ENCODE results near the gene MAGOHB. TPM values are rescaled to one million over a fixed set of nuclear protein-coding genes. Genes with fewer than 3 reads are reported as not detected.
A peak's percentile ranks its signal among the peaks of the same experiment; 100 is the strongest.
"Not testable (repeated sequence)": the region's sequence is repeated elsewhere in the genome, so short reads cannot be mapped to it uniquely, and the experiment has no call there.

Gene MAGOHB
- total RNA-seq, 4 donors from 2014 or later, result 6.5 to 24.5 (median 17.1) TPM

DNA sequence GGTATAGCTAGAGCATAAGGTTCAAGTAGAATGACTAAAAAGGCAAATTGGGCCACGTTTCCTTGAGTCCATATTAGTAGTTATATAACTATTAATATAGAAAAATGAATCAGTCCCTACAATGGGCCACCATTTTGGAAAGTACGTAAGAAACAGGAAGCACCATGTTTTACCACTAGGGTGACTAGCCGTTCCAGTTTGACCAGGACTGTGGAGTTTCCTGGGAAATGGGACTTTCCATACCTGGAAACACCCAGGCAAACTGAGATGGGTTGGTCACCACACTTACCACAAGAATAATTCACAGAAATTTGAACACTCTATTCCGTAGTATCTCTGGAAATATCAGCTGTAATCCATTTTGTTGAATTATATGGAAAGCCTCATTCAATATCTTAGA, 2.1 kb upstream of the MAGOHB start:
- no peak overlapping the region for H3K4me3 ChIP-seq
- H3K27ac ChIP-seq, result no peak overlapping the region
- no peak for DNase-seq (ENCODE audit: low spot score in 2 of 2)
- 77 to 80% methylated on average over 4 of the region's 4 CpGs for WGBS, 2 donors
- H3K27me3 ChIP-seq, result peaks cover 0 to 9% of the 10 kb centered on the region in 2 donors
- H3K36me3 ChIP-seq, result no peaks in the 10 kb centered on the region
- TF ChIP-seq POLR2A (IDR thresholded peaks at IDR 0.05) (no peak), EP300 (IDR thresholded peaks at IDR 0.05) (no peak)
- TF ChIP-seq, protein P1, sequence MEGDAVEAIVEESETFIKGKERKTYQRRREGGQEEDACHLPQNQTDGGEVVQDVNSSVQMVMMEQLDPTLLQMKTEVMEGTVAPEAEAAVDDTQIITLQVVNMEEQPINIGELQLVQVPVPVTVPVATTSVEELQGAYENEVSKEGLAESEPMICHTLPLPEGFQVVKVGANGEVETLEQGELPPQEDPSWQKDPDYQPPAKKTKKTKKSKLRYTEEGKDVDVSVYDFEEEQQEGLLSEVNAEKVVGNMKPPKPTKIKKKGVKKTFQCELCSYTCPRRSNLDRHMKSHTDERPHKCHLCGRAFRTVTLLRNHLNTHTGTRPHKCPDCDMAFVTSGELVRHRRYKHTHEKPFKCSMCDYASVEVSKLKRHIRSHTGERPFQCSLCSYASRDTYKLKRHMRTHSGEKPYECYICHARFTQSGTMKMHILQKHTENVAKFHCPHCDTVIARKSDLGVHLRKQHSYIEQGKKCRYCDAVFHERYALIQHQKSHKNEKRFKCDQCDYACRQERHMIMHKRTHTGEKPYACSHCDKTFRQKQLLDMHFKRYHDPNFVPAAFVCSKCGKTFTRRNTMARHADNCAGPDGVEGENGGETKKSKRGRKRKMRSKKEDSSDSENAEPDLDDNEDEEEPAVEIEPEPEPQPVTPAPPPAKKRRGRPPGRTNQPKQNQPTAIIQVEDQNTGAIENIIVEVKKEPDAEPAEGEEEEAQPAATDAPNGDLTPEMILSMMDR (IDR thresholded peaks at IDR 0.05), result no peak
- peaks cover 0 to 28% (median 6%) of the 10 kb centered on the region in 4 donors for H3K4me1 ChIP-seq
- no peaks in the 10 kb centered on the region for H3K9me3 ChIP-seq

DNA sequence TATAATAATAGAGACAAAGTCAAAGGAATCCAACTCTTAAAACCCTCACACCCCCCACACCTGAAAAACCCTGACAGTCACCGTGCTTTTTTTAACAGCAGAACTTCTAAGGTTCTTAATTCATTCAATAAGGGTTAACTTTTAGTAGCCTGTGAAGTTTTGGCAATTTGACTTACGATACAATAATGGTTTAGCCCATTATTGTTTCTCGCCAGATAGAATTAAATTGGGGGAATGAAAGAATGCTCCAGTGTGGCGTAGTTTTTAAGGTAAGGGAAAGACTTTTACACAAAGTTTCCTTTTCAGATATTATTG, 604 bp upstream of the MAGOHB start:
- DNase-seq (ENCODE audit: low spot score in 2 of 2), result no peak
- 26 to 27% methylated on average over 4 of the region's 4 CpGs for WGBS, 2 donors
- peaks cover 0 to 13% (median 0%) of the 10 kb centered on the region in 3 donors for H3K36me3 ChIP-seq
- H3K4me1 ChIP-seq, result peaks cover 0 to 28% (median 6%) of the 10 kb centered on the region in 4 donors
- peak overlapping the region; percentile 60 to 74 (median 68) for H3K4me3 ChIP-seq
- H3K27me3 ChIP-seq, result no peaks in the 10 kb centered on the region
- TF ChIP-seq POLR2A (IDR thresholded peaks at IDR 0.05), result no peak
- no peak for TF ChIP-seq EP300 (IDR thresholded peaks at IDR 0.05)
- no peaks in the 10 kb centered on the region for H3K9me3 ChIP-seq
- peak overlapping the region; percentile 80 to 92 (median 89) for H3K27ac ChIP-seq

DNA sequence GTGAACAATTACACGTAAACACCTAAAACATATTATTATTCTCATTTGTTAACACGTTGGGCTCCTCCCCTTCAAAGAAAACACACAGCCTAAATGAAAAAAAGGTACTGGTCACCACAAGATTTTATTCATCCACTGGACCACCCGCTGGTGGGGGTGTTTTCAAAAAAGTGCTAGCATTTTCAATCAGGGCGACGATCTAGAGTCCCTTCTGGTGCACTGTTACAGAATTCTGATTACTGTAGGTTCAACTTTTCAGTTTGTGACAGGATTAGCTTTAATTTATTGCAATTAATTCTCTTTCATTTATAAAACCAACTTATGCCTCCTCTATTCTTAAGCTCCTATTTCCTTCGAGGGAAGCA, 443 bp downstream of the MAGOHB start:
- TF ChIP-seq EP300 (IDR thresholded peaks at IDR 0.05) (no peak), POLR2A (IDR thresholded peaks at IDR 0.05) (no peak)
- TF ChIP-seq, protein P1 (IDR thresholded peaks at IDR 0.05), result no peak
- Histone ChIP-seq H3K27ac (peak overlapping the region; percentile 80 to 92 (median 89)), H3K4me3 (peak overlapping the region; percentile 60 to 74 (median 68)), H3K4me1 (peaks cover 0 to 28% (median 6%) of the 10 kb centered on the region in 4 donors), H3K36me3 (peaks cover 0 to 19% (median 0%) of the 10 kb centered on the region in 3 donors), H3K9me3 (no peaks in the 10 kb centered on the region), H3K27me3 (no peaks in the 10 kb centered on the region)
- DNase-seq (ENCODE audit: low spot score in 2 of 2), result no peak
- WGBS, 2 donors, result 0 to 1% methylated on average over 6 of the region's 6 CpGs

DNA sequence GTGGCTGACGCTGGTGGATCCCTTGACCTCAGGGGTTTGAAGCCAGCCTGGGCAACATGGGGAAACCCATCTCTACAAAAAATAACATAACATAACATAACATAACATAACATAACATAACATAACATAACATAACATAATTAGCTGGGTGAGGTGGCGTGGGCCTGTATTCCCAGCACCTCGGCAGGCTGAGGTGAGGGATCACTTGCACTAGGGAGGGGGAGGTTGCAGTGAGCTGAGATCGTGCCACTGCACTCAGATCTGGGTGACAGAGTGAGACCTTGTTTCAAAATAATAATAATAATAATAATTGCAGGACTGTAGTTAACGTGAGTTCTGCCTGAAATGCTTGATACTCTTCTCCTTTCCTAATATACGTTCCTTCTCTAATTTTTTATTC, 1.3 kb downstream of the MAGOHB start:
- Histone ChIP-seq H3K27ac (no peak overlapping the region), H3K36me3 (peaks cover 0 to 28% (median 0%) of the 10 kb centered on the region in 3 donors), H3K4me1 (peaks cover 0 to 28% (median 6%) of the 10 kb centered on the region in 4 donors), H3K4me3 (peak overlapping the region in 3 of 4 donors; percentile 60 to 74 (median 71)), H3K9me3 (no peaks in the 10 kb centered on the region), H3K27me3 (no peaks in the 10 kb centered on the region)
- 60 to 65% methylated on average over 6 of the region's 6 CpGs for WGBS, 2 donors
- no peak for DNase-seq (ENCODE audit: low spot score in 2 of 2)
- TF ChIP-seq EP300 (IDR thresholded peaks at IDR 0.05), result no peak
- TF ChIP-seq, protein P1 (IDR thresholded peaks at IDR 0.05), result no peak
- no peak for TF ChIP-seq POLR2A (IDR thresholded peaks at IDR 0.05)

DNA sequence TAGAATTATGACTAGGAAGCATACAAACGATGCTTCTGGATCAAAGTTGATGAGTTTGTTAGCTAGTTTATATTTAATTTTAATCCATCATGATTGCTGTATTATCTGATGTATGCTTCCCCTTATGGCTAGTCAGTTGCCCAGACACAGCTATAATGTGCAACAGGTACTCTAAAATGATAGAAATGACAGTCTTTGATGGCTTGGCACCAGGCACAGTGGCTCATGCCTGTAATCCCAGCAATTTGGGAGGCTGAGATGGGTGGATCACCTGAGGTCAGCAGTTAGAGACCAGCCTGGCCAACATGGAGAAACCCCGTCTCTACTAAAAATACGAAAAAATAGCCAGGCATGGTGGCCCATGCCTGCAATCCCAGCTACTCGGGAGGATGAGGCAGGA, 2.2 kb downstream of the MAGOHB start:
- not testable (repeated sequence) for H3K4me3 ChIP-seq; H3K9me3 ChIP-seq; DNase-seq (ENCODE audit: low spot score in 2 of 2); H3K27ac ChIP-seq; H3K27me3 ChIP-seq
- 84 to 89% methylated on average over 4 of the region's 4 CpGs for WGBS, 2 donors
- Histone ChIP-seq H3K36me3 (peaks cover 0 to 33% (median 0%) of the 10 kb centered on the region in 3 donors), H3K4me1 (peaks cover 0 to 28% (median 6%) of the 10 kb centered on the region in 4 donors)

DNA sequence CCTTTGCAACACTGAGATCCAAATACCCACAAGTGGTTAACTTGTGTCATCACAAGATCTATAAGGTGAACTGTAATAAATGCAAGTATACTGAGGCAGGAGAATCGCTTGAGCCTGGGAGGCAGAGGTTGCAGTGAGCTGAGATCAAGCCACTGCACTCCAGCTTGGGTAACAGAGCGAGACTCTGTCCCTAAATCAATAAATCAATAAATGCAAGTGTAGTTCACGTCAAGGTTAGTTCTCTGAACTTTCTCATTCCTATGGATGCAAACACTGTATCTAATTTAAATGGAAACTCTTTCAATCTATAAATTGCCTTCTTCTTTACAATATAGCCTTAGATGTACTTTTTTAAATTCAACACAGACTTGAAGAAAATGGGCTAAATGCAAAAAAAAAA, 3.2 kb downstream of the MAGOHB start:
- Histone ChIP-seq H3K27me3 (no peaks in the 10 kb centered on the region), H3K9me3 (no peaks in the 10 kb centered on the region), H3K27ac (no peak overlapping the region), H3K4me1 (peaks cover 0 to 28% (median 6%) of the 10 kb centered on the region in 4 donors), H3K4me3 (no peak overlapping the region), H3K36me3 (peaks cover 0 to 43% (median 0%) of the 10 kb centered on the region in 3 donors)
- TF ChIP-seq EP300 (IDR thresholded peaks at IDR 0.05) (no peak), POLR2A (IDR thresholded peaks at IDR 0.05) (no peak)
- TF ChIP-seq, protein P1 (IDR thresholded peaks at IDR 0.05), result no peak
- 87 to 89% methylated on average over 3 of the region's 3 CpGs for WGBS, 2 donors
- no peak for DNase-seq (ENCODE audit: low spot score in 2 of 2)
